Neuronal stem cell (in vitro differentiated cells): Measurements from ENCODE around the gene PIWIL1.

Source experiments
- DNase-seq: peaks from one replicate; pipeline ENCODE4 v3.0.0-alpha.2; 2013; ENCODE audit warnings: low spot score
- H2AFZ ChIP-seq: one replicate; pipeline ENCODE4 v1.6.1; 2013; ENCODE audit warnings: mild to moderate bottlenecking, low read length, inconsistent platforms
- H2AK5ac ChIP-seq: 2 replicates; pipeline ENCODE4 v1.6.1; 2013; ENCODE audit warnings: low read depth, mild to moderate bottlenecking, inconsistent platforms, low read length, moderate library complexity, mixed read lengths
- H2BK120ac ChIP-seq: 2 replicates; pipeline ENCODE4 v1.6.1; 2013; ENCODE audit warnings: low read depth, mild to moderate bottlenecking, inconsistent platforms, low read length, moderate library complexity, mixed read lengths
- H2BK12ac ChIP-seq: one replicate; pipeline ENCODE4 v1.6.1; 2013; ENCODE audit warnings: low read length, inconsistent platforms
- H2BK15ac ChIP-seq: 2 replicates; pipeline ENCODE4 v1.6.1; 2013; ENCODE audit warnings: mild to moderate bottlenecking, low read length, inconsistent platforms, mixed read lengths
- H2BK5ac ChIP-seq: one replicate; pipeline ENCODE4 v1.6.1; 2013; ENCODE audit warnings: inconsistent platforms, mild to moderate bottlenecking, low read length, moderate library complexity
- H3K14ac ChIP-seq: one replicate; pipeline ENCODE4 v1.6.1; 2013; ENCODE audit warnings: low read length, inconsistent platforms
- H3K18ac ChIP-seq: 2 replicates; pipeline ENCODE4 v1.6.1; 2013; ENCODE audit warnings: low read length, inconsistent platforms
- H3K23ac ChIP-seq: 2 replicates; pipeline ENCODE4 v1.6.1; 2013; ENCODE audit warnings: low read depth, mild to moderate bottlenecking, mixed read lengths, low read length, inconsistent platforms; ENCODE audit not compliant: poor library complexity
- H3K27ac ChIP-seq: replicated peaks from 3 replicates; pipeline ENCODE4 v1.5.1; 2013; ENCODE audit warnings: low read length, inconsistent platforms
- H3K27me3 ChIP-seq, 3 experiments: 2 replicates each; pipeline ENCODE4 v1.6.1; 2013; ENCODE audit warnings: low read length in 3 of 3, mild to moderate bottlenecking in 2 of 3, inconsistent platforms in 1 of 3, low read depth in 1 of 3, mixed read lengths in 1 of 3, moderate library complexity in 1 of 3; ENCODE audit not compliant: control insufficient read depth in 3 of 3, insufficient read depth in 3 of 3
- H3K36me3 ChIP-seq, 2 donors: replicated peaks in 1 of 2; 2 replicates each; pipeline ENCODE4 v1.6.1; 2013; ENCODE audit warnings: low read length in 2 of 2; ENCODE audit not compliant: control insufficient read depth in 2 of 2, insufficient read depth in 2 of 2
- H3K4ac ChIP-seq: 2 replicates; pipeline ENCODE4 v1.6.1; 2013; ENCODE audit warnings: inconsistent platforms, mild to moderate bottlenecking, low read length, moderate library complexity
- H3K4me1 ChIP-seq, 2 donors: 1 replicate in 1 of 2; 2 replicates in 1 of 2; pipeline ENCODE4 v1.6.1; 2013; ENCODE audit warnings: low read length in 2 of 2, low read depth in 1 of 2; ENCODE audit not compliant: control insufficient read depth in 2 of 2, insufficient read depth in 1 of 2
- H3K4me2 ChIP-seq: one replicate; pipeline ENCODE4 v1.6.1; 2013; ENCODE audit warnings: mild to moderate bottlenecking, low read length, inconsistent platforms; ENCODE audit not compliant: insufficient read depth, poor library complexity, severe bottlenecking
- H3K4me3 ChIP-seq, 2 donors: 2 replicates each; pipeline ENCODE4 v1.5.1; 2013; ENCODE audit warnings: low read length in 2 of 2, mild to moderate bottlenecking in 2 of 2, inconsistent platforms in 1 of 2, moderate library complexity in 1 of 2
- H3K79me1 ChIP-seq: one replicate; pipeline ENCODE4 v1.6.1; 2013; ENCODE audit warnings: low read depth, mild to moderate bottlenecking, inconsistent platforms, low read length, moderate library complexity
- H3K9ac ChIP-seq: one replicate; pipeline ENCODE4 v1.6.1; 2013; ENCODE audit warnings: mild to moderate bottlenecking, low read depth, low read length, inconsistent platforms; ENCODE audit not compliant: poor library complexity
- H3K9me3 ChIP-seq, 2 donors: replicated peaks in 1 of 2; 2 replicates each; pipeline versions ENCODE3 to v1.6.1; 2013; ENCODE audit warnings: low read length in 2 of 2, mild to moderate bottlenecking in 2 of 2, inconsistent platforms in 1 of 2, low read depth in 1 of 2, mixed read lengths in 1 of 2, moderate library complexity in 1 of 2; ENCODE audit not compliant: control insufficient read depth in 2 of 2, insufficient read depth in 1 of 2
- H4K8ac ChIP-seq: one replicate; pipeline ENCODE4 v1.6.1; 2013; ENCODE audit warnings: low read depth, mild to moderate bottlenecking, inconsistent platforms, low read length, moderate library complexity
- H4K91ac ChIP-seq: one replicate; pipeline ENCODE4 v1.6.1; 2013; ENCODE audit warnings: low read length, low read depth, mild to moderate bottlenecking, inconsistent platforms; ENCODE audit not compliant: poor library complexity
- WGBS, 2 donors: extraction: QIAGEN DNeasy Blood & Tissue Kit; methylation state at CpG; one replicate each; pipeline ENCODE4 v1.1.7; 2013; ENCODE audit warnings: missing lambda C conversion rate in 2 of 2, mixed read lengths in 1 of 2; ENCODE audit not compliant: insufficient read length in 2 of 2, insufficient replicate concordance in 1 of 2; ENCODE audit errors: extremely low coverage in 2 of 2; 5-methylcytosine and 5-hydroxymethylcytosine counted together

PIWIL1 gene

DNA sequence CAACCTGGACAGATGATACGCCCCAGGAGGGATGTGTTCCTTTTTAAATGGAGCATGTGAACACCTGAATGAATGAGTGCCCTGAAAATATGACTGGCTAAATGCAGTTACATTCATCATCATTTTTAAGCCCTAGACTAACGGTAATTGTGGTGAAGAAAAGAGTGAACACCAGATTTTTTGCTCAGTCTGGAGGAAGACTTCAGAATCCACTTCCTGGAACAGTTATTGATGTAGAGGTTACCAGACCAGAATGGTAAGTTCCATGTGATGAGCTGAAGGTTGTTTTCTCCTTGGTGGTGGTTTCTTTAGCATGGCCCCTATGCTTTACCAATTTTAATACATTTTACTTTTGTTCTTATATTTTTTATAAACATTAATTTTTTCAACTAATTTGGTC, 29.3 kb downstream of the PIWIL1 start:
- H2BK5ac ChIP-seq = no peak overlapping the region
- H2AK5ac ChIP-seq = no peak overlapping the region
- no peak overlapping the region for H2BK12ac ChIP-seq
- H3K14ac ChIP-seq = no peak overlapping the region
- H3K27me3 ChIP-seq = peaks cover 0 to 8% (median 0%) of the 10 kb centered on the region in 3 experiments
- H3K4me1 ChIP-seq = no peaks in the 10 kb centered on the region
- H2AFZ ChIP-seq = no peak overlapping the region
- no peak overlapping the region for H3K4me2 ChIP-seq
- no peak for DNase-seq
- no peak overlapping the region for H3K27ac ChIP-seq
- no peak overlapping the region for H3K23ac ChIP-seq
- H3K4ac ChIP-seq = no peak overlapping the region
- no peak overlapping the region for H3K9ac ChIP-seq
- no peak overlapping the region for H3K18ac ChIP-seq
- no peaks in the 10 kb centered on the region for H3K36me3 ChIP-seq
- H3K79me1 ChIP-seq = no peaks in the 10 kb centered on the region
- no peak overlapping the region for H4K8ac ChIP-seq
- no CpG with 5 or more reads among the region's 2 CpGs for WGBS, 2 donors
- no peak overlapping the region for H2BK120ac ChIP-seq
- H4K91ac ChIP-seq = no peak overlapping the region
- H3K9me3 ChIP-seq = no peaks in the 10 kb centered on the region
- no peak overlapping the region for H3K4me3 ChIP-seq
- no peak overlapping the region for H2BK15ac ChIP-seq

- H2BK15ac ChIP-seq = no peak overlapping the region
- H2AK5ac ChIP-seq = no peak overlapping the region
- H2AFZ ChIP-seq = no peak overlapping the region
- H2BK12ac ChIP-seq = no peak overlapping the region
- H3K4me1 ChIP-seq = no peaks in the 10 kb centered on the region
- no peak overlapping the region for H4K91ac ChIP-seq
- H3K18ac ChIP-seq = no peak overlapping the region
- no peak overlapping the region for H3K9ac ChIP-seq
- no peak overlapping the region for H3K14ac ChIP-seq
- H3K4me2 ChIP-seq = no peak overlapping the region
- no CpG with 5 or more reads among the region's 13 CpGs for WGBS, 2 donors
- H3K27me3 ChIP-seq = peaks cover 0 to 8% (median 0%) of the 10 kb centered on the region in 3 experiments
- H3K23ac ChIP-seq = no peak overlapping the region
- H4K8ac ChIP-seq = no peak overlapping the region
- H3K27ac ChIP-seq = no peak overlapping the region
- H3K36me3 ChIP-seq = no peaks in the 10 kb centered on the region
- no peaks in the 10 kb centered on the region for H3K79me1 ChIP-seq
- H2BK5ac ChIP-seq = no peak overlapping the region
- DNase-seq = no peak
- no peak overlapping the region for H3K4ac ChIP-seq
- H2BK120ac ChIP-seq = no peak overlapping the region
- H3K9me3 ChIP-seq = no peaks in the 10 kb centered on the region
- no peak overlapping the region for H3K4me3 ChIP-seq
These were observed 29.8 kb downstream of the PIWIL1 start for GRCh38 chr12:130367523-130367922.

DNA sequence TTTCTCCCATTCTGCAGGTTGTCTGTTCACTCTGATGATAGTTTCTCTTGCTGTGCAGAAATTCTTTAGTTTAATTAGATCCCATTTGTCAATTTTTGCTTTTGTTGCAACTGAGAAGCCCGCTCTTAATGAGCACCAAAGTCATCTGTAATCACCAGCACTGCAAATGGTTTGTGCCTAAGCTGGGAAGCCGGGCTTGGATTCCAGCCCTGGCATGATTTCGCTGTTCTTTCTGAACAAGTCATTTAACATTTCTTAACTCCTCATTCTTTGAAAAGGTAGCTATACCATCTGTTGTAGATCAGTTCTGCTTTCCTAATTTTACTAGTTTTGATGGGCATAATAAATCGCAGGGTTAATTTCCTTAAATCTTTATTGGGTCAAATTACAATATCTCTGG, 32.1 kb downstream of the PIWIL1 start:
- H3K27me3 ChIP-seq = peaks cover 0 to 7% (median 0%) of the 10 kb centered on the region in 3 experiments
- H3K4ac ChIP-seq = no peak overlapping the region
- no peaks in the 10 kb centered on the region for H3K9me3 ChIP-seq
- H2BK15ac ChIP-seq = no peak overlapping the region
- no peak for DNase-seq
- H4K8ac ChIP-seq = no peak overlapping the region
- H3K4me1 ChIP-seq = no peaks in the 10 kb centered on the region
- no peak overlapping the region for H2AFZ ChIP-seq
- no peak overlapping the region for H3K27ac ChIP-seq
- no peak overlapping the region for H3K23ac ChIP-seq
- H2AK5ac ChIP-seq = no peak overlapping the region
- no CpG with 5 or more reads among the region's 4 CpGs for WGBS, 2 donors
- H3K4me3 ChIP-seq = no peak overlapping the region
- H2BK120ac ChIP-seq = no peak overlapping the region
- H3K79me1 ChIP-seq = no peaks in the 10 kb centered on the region
- H4K91ac ChIP-seq = no peak overlapping the region
- no peak overlapping the region for H2BK5ac ChIP-seq
- H3K18ac ChIP-seq = no peak overlapping the region
- no peak overlapping the region for H3K14ac ChIP-seq
- no peak overlapping the region for H3K4me2 ChIP-seq
- no peak overlapping the region for H3K9ac ChIP-seq
- no peak overlapping the region for H2BK12ac ChIP-seq
- H3K36me3 ChIP-seq = no peaks in the 10 kb centered on the region

DNA sequence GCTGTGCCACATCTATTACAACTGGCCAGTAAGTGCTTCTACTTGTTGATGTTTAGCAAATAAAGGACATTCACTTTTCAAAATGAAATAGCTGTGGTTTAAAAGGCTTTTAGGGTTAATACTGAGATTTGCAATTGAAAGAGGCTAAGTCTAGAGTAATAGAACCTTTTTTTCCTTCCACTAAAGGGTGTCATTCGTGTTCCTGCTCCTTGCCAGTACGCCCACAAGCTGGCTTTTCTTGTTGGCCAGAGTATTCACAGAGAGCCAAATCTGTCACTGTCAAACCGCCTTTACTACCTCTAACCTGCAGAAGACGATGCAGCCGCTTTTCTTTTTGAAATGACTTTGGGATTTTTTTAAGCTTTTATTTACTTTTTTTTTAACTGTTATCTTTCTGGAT, 33.6 kb downstream of the PIWIL1 start:
- H2AFZ ChIP-seq = no peak overlapping the region
- DNase-seq = no peak
- H2BK12ac ChIP-seq = no peak overlapping the region
- no peak overlapping the region for H3K14ac ChIP-seq
- H2AK5ac ChIP-seq = no peak overlapping the region
- H2BK5ac ChIP-seq = no peak overlapping the region
- no peak overlapping the region for H3K18ac ChIP-seq
- no peaks in the 10 kb centered on the region for H3K4me1 ChIP-seq
- H3K27me3 ChIP-seq = peaks cover 0 to 12% (median 0%) of the 10 kb centered on the region in 3 experiments
- no peak overlapping the region for H3K27ac ChIP-seq
- no peaks in the 10 kb centered on the region for H3K36me3 ChIP-seq
- no peaks in the 10 kb centered on the region for H3K9me3 ChIP-seq
- no peak overlapping the region for H3K4me3 ChIP-seq
- no peaks in the 10 kb centered on the region for H3K79me1 ChIP-seq
- no peak overlapping the region for H3K9ac ChIP-seq
- H3K23ac ChIP-seq = no peak overlapping the region
- WGBS, 2 donors = no CpG with 5 or more reads among the region's 5 CpGs
- H2BK120ac ChIP-seq = no peak overlapping the region
- no peak overlapping the region for H3K4me2 ChIP-seq
- no peak overlapping the region for H3K4ac ChIP-seq
- H4K91ac ChIP-seq = no peak overlapping the region
- H4K8ac ChIP-seq = no peak overlapping the region
- no peak overlapping the region for H2BK15ac ChIP-seq
